HEK293 (cell line): ENCODE measurements around the gene HOXB1.

ENCODE experiments used
- CTCF ChIP-seq: fragments of 450-650 bp; formaldehyde crosslinking; IDR thresholded peaks from 2 replicates; pipeline ENCODE4 v1.5.1; 2016; ENCODE audit warnings: missing biosample characterization, missing genetic modification characterization
- OSR2 ChIP-seq: fragments of 450-650 bp; formaldehyde crosslinking; IDR thresholded peaks from 2 replicates; pipeline ENCODE4 v1.5.1; 2016; ENCODE audit warnings: missing biosample characterization, missing genetic modification characterization
- ZNF10 ChIP-seq: fragments of 450-650 bp; formaldehyde crosslinking; IDR thresholded peaks from 2 replicates; pipeline ENCODE4 v1.5.1; 2017; ENCODE audit warnings: missing biosample characterization, missing genetic modification characterization
- ZNF121 ChIP-seq: fragments of 450-650 bp; formaldehyde crosslinking; IDR thresholded peaks from 2 replicates; pipeline ENCODE4 v1.5.1; 2016; ENCODE audit warnings: missing biosample characterization, missing genetic modification characterization
- ZNF138 ChIP-seq: fragments of 450-650 bp; formaldehyde crosslinking; IDR thresholded peaks from 2 replicates; pipeline ENCODE4 v1.5.1; 2016; ENCODE audit warnings: missing biosample characterization, missing genetic modification characterization, borderline replicate concordance
- ZNF266 ChIP-seq: fragments of 450-650 bp; formaldehyde crosslinking; IDR thresholded peaks from 2 replicates; pipeline ENCODE4 v1.5.1; 2016; ENCODE audit warnings: missing biosample characterization, missing genetic modification characterization, low read depth
- ZNF48 ChIP-seq: fragments of 450-650 bp; formaldehyde crosslinking; IDR thresholded peaks from 2 replicates; pipeline ENCODE4 v1.5.1; 2016; ENCODE audit warnings: missing biosample characterization, missing genetic modification characterization
- ZNF513 ChIP-seq: fragments of 450-650 bp; IDR thresholded peaks from 2 replicates; pipeline ENCODE4 v1.5.1; 2018; ENCODE audit warnings: missing biosample characterization, missing genetic modification characterization
- ZNF654 ChIP-seq: fragments of 450-650 bp; formaldehyde crosslinking; IDR thresholded peaks from 2 replicates; pipeline ENCODE4 v1.5.1; 2016; ENCODE audit warnings: low read depth, missing biosample characterization, missing genetic modification characterization
- ZNF660 ChIP-seq: fragments of 450-650 bp; IDR thresholded peaks from 2 replicates; pipeline ENCODE4 v1.5.1; 2018; ENCODE audit warnings: missing biosample characterization, mild to moderate bottlenecking, missing genetic modification characterization
- ZNF785 ChIP-seq: fragments of 450-650 bp; formaldehyde crosslinking; IDR thresholded peaks from 2 replicates; pipeline ENCODE4 v1.5.1; 2016; ENCODE audit warnings: missing biosample characterization, missing genetic modification characterization

GRCh38 chr17:48487221-48487620 lies 43.6 kb downstream of the HOXB1 start:
- TF ChIP-seq ZNF513 (no peak), OSR2 (tag by site-specific recombination) (no peak), CTCF (tag by site-specific recombination) (no peak), ZNF785 (tag by site-specific recombination) (no peak), ZNF138 (tag by site-specific recombination) (no peak), ZNF660 (tag by site-specific recombination) (no peak), ZNF48 (tag by site-specific recombination) (no peak), ZNF10 (no peak), ZNF654 (tag by site-specific recombination) (no peak), ZNF121 (tag by site-specific recombination) (no peak), ZNF266 (tag by site-specific recombination) (no peak)
